HepG2 (cell line): Measurements from ENCODE around the gene TACR3.

Experiments
- HDAC6 ChIP-seq: fragments of 200-600 bp; sonication (generic); IDR thresholded peaks from 2 replicates; pipeline ENCODE4 v1.7.0; 2017; ENCODE audit warnings: mild to moderate bottlenecking, antibody characterized with exemption, low read length, low read depth
- POGZ ChIP-seq: sonication (generic); formaldehyde crosslinking; IDR thresholded peaks from 2 replicates; pipeline ENCODE4 v1.4.0; 2020; ENCODE audit warnings: mild to moderate bottlenecking, missing genetic modification reagents
- ZSCAN31 ChIP-seq: sonication (generic); formaldehyde crosslinking; IDR thresholded peaks from 2 replicates; pipeline ENCODE4 v1.5.0; 2020; ENCODE audit warnings: low read depth, mild to moderate bottlenecking, missing genetic modification reagents

DNA sequence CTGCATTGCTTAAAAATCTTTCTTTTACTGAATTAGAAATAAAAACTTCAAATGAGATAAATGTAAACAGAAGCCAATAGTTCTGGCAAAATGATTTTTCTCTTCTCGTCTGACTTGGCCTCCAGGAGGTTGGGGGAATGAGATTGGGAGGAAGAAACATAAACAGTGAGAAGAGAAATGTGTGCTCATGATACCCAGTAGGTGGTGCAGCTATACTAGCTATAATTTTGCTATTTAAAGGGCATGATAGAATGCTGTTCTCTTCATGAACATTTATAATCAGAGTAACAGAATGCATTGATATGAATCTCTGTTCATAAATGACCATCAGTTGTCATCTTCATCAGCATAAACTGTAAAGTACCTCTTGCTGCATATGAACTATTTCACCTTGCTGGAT is 85.5 kb downstream of the TACR3 start:
- TF ChIP-seq ZSCAN31 (CRISPR knock-in tag), result no peak
- no peak for TF ChIP-seq HDAC6
- TF ChIP-seq POGZ (CRISPR knock-in tag), result no peak
